Activated CD4-positive, alpha-beta T cell treated with anti-CD3 and anti-CD28 coated beads, Interleukin-10, Interleukin-2, amounts not matched to agents 100 ng/mL and 50 ng/mL, durations not matched to agents 16 hours and 8 hours (primary cell): ENCODE data around the gene FGF21.

Experiments
- DNase-seq: peaks from one replicate; pipeline ENCODE4 v3.0.0-alpha.2; 2020

FGF21 gene

GRCh38 chr19:48795685-48796070 is 40.4 kb downstream of the FGF21 start:
- DNase-seq: no peak

DNA sequence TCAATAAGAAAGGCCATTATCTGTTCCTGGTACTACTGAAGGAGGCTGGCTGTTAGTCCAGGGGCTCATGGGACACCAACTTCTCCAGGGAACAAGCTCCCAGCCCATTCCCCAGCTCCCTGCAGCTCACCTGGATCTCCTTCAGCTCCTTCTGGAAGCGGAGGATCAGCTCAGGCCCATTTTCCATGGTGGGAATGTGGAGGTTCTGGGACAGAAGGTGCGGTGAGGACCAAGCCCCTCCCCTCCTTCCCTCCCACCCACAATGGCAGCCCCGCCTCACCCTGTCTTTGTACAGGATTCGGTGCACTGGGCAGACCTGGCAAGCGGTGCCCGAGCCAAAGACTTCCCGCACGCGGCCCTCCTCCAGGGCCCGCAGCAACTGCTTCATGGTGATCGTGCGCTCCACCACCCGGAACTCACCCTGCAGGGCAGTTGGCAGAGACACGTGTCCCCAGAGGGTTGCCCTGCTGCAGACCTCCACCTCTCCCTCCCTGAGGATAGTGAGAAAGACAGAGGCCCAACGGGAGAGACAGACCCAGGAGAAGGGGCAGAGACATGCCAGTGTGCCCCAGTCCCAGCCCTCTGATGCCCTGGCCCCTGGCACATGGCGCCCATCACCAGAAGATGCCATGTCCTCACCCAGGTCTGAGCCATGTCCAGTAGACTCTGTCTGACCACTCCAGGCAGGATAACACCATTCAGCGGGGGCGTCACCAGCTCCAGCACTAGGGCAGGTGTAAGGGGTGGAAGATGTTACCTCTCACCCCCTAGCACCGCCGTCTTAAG is 41.2 kb downstream of the FGF21 start:
- DNase-seq: no peak

GRCh38 chr19:48797103-48797502 is 41.8 kb downstream of the FGF21 start:
- no peak for DNase-seq

- DNase-seq: no peak
These were observed 43.6 kb downstream of the FGF21 start for GRCh38 chr19:48798937-48799336.

DNA sequence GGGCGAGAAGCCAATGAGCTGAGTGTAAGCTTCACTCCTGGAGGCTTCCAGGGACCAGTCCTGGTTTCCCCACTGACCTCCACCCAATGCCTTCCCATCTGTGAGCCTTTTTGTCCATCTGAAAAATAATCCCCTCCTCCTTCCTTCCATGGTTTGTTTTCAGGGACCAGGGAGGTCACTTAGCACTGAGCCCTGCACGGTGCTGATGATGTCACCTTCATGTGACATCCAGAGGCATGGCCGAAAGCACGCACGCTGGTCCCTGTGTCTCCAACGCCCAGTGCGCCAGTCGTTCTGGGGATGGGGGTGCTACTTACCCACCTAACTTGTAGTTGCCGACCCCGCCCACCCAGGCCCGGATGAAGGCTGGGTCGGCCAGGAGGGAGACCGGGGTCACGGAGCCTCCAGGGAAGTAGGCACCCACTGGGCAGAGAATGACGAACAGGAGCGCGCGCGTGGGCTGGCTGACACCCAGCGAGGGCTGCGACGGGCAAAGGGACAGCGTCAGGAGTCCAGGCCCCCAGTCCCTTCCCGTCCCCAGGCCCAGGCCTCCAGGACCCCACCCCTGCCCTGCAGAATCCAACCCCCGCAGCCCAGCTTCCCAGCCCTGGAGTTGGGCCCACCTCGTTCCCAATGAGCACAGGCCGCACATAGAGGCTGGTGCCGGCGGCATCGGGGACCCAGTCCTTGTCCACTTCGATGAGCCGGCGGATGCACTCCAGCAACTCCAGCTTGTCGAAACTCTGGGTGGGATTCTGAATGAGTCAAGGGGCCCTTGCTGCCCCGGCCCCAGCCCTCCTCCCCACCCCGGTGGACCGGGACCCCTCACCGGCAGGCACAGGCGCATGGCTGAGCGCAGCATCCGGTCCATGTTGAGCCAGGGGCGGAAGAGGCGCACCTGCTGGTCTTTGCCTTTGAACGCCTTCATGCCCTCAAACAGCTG is 44.3 kb downstream of the FGF21 start:
- no peak for DNase-seq

GRCh38 chr19:48802623-48803022 is 47.3 kb downstream of the FGF21 start:
- DNase-seq: no peak

DNA sequence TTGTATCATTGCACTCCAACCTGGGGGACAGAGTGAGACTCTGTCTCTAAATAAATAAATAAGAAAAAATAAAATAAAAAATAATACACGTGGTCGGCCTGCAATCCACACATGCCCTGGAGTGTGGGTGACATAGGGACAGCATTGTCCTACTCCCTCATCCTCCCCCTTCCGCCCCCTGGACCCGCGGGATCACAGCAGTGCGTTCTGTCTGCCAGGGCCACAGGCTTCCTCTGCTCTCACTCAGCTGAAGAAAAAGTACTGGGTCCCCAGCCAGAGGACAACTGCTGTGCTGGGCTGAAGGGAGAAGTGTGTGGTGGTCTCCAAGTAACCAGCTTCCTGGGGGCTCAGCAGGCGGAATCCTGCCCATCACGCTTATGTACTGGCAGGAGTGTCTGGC is 49.2 kb downstream of the FGF21 start:
- no peak for DNase-seq

GRCh38 chr19:48805452-48805851 is 50.1 kb downstream of the FGF21 start:
- DNase-seq: no peak

DNA sequence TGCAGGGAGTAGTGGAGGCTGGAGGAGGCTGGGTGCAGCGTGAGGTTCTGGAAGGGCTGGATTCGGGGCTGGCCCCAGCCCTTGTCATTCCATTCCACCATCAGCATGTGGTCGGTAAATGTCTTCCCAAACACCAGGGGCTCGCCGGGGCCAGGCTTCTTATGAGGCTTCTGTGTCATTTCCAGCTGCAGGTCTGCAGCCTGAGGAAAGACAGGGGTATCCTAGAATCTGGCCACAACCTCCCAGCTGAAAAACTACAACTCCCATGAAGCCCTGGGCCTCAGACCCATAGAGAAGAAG is 51.1 kb downstream of the FGF21 start:
- DNase-seq: peak; percentile 73

- no peak for DNase-seq
These were observed 51.7 kb downstream of the FGF21 start for GRCh38 chr19:48806818-48807589.

DNA sequence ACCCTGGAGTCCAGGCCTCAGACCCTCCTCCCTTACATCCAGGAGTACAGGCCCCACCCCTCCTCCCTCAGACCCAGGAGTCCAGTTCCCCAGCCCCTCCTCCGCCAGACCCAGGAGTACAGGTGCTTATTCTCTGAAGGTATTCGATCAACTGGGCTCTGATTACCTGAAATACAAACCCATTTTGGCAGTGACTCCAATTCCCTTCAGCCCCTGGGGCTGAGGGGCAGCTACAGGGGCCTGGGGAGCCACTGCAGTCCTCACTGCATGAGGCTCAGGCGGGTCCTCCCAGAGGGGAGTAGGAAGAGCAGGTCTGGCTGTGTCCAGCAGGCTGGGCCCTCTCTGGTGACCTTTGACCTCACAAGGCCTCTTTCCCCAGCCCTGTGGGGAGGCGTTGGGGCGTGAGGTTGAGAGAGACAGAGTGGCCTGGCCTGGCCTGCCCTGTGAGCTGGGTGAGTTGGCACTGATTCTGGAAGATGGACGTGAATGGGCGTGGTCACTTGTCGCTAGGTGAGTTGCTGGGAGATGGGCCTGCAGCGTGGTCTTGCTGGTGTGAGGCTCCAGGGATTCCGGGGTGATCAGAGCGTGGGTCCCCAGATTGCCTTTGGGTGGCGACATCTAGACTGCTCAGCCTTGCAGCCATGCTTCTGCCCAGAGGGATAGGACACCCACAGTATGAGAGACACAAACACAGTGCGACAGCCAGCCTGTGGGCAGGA is 52.4 kb downstream of the FGF21 start:
- peak; percentile 10 for DNase-seq
